ENCODE measurements around the gene TET3. TPM values are rescaled to one million over a fixed set of nuclear protein-coding genes. Genes with fewer than 3 reads are reported as not detected.

Gene TET3
- total and polyA plus RNA-seq, 4 donors = 4.6 to 26.9 (median 14.6) TPM

DNA sequence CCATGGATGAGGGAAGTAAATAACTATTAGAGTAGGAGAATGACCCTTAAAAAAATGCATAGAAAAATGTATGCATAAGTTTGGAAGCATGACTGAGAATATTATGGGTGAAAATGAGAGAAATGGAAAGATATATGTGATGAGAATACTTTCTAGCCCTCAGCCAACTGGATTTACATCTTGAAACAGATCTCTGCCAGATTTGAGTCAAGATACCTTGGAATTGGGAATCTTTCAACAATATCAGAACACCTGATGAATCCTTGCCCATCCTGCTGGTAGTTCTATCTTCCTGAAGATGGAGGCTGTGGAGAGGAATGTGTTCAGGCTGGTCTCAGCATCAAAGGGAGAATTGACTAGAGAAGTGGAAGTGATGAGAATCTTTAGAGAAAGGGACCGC, 5.8 kb downstream of the TET3 start:
- Histone ChIP-seq H3K4me1 (ENCODE audit: control insufficient read depth in 5 of 5, insufficient read depth in 5 of 5, low read length in 5 of 5) (peaks cover 13 to 38% (median 22%) of the 10 kb centered on the region in 5 donors), H3K36me3 (ENCODE audit: control insufficient read depth in 4 of 4, insufficient read depth in 4 of 4, low read length in 4 of 4) (peaks cover 2 to 9% (median 8%) of the 10 kb centered on the region in 4 donors), H3K9me3 (ENCODE audit: control insufficient read depth in 4 of 4, insufficient read depth in 3 of 4, low read length in 3 of 4) (no peaks in the 10 kb centered on the region), H3K27me3 (ENCODE audit: control insufficient read depth in 3 of 3, insufficient read depth in 3 of 3, low read length in 2 of 3) (no peaks in the 10 kb centered on the region), H3K4me3 (no peak overlapping the region), H3K27ac (ENCODE audit: low read depth in 1 of 2, low read length in 1 of 2) (no peak overlapping the region), H3K9ac (ENCODE audit: insufficient read depth in 1 of 2, low read length in 2 of 2) (no peak overlapping the region)
- TF ChIP-seq, protein P1, sequence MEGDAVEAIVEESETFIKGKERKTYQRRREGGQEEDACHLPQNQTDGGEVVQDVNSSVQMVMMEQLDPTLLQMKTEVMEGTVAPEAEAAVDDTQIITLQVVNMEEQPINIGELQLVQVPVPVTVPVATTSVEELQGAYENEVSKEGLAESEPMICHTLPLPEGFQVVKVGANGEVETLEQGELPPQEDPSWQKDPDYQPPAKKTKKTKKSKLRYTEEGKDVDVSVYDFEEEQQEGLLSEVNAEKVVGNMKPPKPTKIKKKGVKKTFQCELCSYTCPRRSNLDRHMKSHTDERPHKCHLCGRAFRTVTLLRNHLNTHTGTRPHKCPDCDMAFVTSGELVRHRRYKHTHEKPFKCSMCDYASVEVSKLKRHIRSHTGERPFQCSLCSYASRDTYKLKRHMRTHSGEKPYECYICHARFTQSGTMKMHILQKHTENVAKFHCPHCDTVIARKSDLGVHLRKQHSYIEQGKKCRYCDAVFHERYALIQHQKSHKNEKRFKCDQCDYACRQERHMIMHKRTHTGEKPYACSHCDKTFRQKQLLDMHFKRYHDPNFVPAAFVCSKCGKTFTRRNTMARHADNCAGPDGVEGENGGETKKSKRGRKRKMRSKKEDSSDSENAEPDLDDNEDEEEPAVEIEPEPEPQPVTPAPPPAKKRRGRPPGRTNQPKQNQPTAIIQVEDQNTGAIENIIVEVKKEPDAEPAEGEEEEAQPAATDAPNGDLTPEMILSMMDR (IDR thresholded peaks at IDR 0.05; ENCODE audit: control extremely low read depth, extremely low read depth) = no peak
- no peak for ATAC-seq (ENCODE audit: insufficient read depth, low FRiP score)
- no peak for DNase-seq
- 96 to 97% methylated on average over 1 of the region's 1 CpG for WGBS, 2 donors

DNA sequence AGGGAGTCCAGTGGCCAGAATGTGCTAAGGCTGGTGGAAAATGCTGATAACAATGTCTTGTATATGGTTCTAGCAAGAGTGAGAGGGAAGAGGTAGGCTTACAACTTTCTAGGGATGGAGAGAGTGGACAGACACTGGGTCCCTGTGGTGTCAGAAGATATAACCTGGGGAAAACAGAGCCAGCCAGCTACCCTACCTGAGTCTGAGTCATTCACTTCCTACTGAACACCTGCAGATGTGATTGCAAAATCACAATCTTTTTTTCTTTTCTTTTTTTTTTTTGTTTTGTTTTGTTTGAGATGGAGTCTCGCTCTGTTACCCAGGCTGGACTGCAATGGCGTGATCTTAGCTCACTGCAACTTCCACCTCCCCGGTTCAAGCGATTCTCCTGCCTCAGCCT, 7.3 kb downstream of the TET3 start:
- Histone ChIP-seq H3K27ac (ENCODE audit: low read depth in 1 of 2, low read length in 1 of 2) (no peak overlapping the region), H3K9ac (ENCODE audit: insufficient read depth in 1 of 2, low read length in 2 of 2) (no peak overlapping the region), H3K27me3 (ENCODE audit: control insufficient read depth in 3 of 3, insufficient read depth in 3 of 3, low read length in 2 of 3) (no peaks in the 10 kb centered on the region), H3K9me3 (ENCODE audit: control insufficient read depth in 4 of 4, insufficient read depth in 3 of 4, low read length in 3 of 4) (no peaks in the 10 kb centered on the region), H3K4me3 (no peak overlapping the region), H3K4me1 (ENCODE audit: control insufficient read depth in 5 of 5, insufficient read depth in 5 of 5, low read length in 5 of 5) (peaks cover 12 to 25% (median 15%) of the 10 kb centered on the region in 5 donors), H3K36me3 (ENCODE audit: control insufficient read depth in 4 of 4, insufficient read depth in 4 of 4, low read length in 4 of 4) (peaks cover 2 to 9% (median 3%) of the 10 kb centered on the region in 4 donors)
- 90 to 97% methylated on average over 4 of the region's 4 CpGs for WGBS, 2 donors
- ATAC-seq (ENCODE audit: insufficient read depth, low FRiP score) (no peak), DNase-seq (no peak)
- TF ChIP-seq, protein P1 (IDR thresholded peaks at IDR 0.05; ENCODE audit: control extremely low read depth, extremely low read depth) = no peak

DNA sequence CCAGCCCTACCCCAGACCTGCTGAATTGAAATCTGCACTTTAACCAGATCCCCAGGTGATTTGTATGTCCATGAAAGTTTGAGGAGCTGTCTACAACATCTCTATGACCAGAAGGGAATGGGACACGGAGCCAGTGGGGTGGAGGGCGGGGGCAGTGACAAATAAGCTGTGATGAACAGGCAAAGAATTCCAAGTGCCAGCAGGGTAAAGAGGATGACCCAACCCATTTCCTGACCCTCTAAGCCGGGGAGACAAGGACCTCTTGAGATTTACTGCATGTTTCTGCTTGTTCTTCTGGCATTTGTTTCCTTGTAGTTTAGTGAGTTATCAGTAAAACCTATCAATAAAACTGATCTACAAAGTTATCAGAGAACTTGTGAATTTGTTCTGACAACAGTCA, 8.7 kb downstream of the TET3 start:
- TF ChIP-seq, protein P1 (IDR thresholded peaks at IDR 0.05; ENCODE audit: control extremely low read depth, extremely low read depth) = no peak
- no peak for DNase-seq
- Histone ChIP-seq H3K4me3 (no peak overlapping the region), H3K36me3 (ENCODE audit: control insufficient read depth in 4 of 4, insufficient read depth in 4 of 4, low read length in 4 of 4) (peaks cover 0 to 9% (median 1%) of the 10 kb centered on the region in 4 donors), H3K9me3 (ENCODE audit: control insufficient read depth in 4 of 4, insufficient read depth in 3 of 4, low read length in 3 of 4) (no peaks in the 10 kb centered on the region), H3K4me1 (ENCODE audit: control insufficient read depth in 5 of 5, insufficient read depth in 5 of 5, low read length in 5 of 5) (peaks cover 2 to 18% (median 5%) of the 10 kb centered on the region in 5 donors), H3K27me3 (ENCODE audit: control insufficient read depth in 3 of 3, insufficient read depth in 3 of 3, low read length in 2 of 3) (no peaks in the 10 kb centered on the region), H3K27ac (ENCODE audit: low read depth in 1 of 2, low read length in 1 of 2) (no peak overlapping the region), H3K9ac (ENCODE audit: insufficient read depth in 1 of 2, low read length in 2 of 2) (no peak overlapping the region)
- 56 to 59% methylated on average over 3 of the region's 3 CpGs for WGBS, 2 donors
- peak; percentile 64 for ATAC-seq (ENCODE audit: insufficient read depth, low FRiP score)

DNA sequence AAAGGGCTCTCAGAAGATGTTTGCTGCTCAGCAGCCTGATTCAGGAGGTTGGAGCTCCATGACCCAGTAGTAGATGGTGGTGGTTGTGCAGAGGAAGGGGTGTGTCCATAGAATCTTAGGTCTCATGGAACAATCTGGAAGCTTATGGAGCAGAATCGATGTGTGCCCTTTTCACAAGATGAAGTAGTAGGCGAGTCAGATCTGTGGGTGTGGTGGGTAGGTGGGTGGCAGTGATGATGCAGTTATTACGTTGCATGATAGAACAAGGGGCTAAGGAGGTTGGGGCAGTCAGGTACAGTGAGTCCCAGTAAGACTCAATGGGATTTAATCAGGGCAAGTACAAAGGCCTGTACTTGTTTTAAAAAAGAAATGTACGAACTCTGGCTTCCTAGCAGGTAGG, 9.1 kb downstream of the TET3 start:
- Histone ChIP-seq H3K27me3 (ENCODE audit: control insufficient read depth in 3 of 3, insufficient read depth in 3 of 3, low read length in 2 of 3) (no peaks in the 10 kb centered on the region), H3K9me3 (ENCODE audit: control insufficient read depth in 4 of 4, insufficient read depth in 3 of 4, low read length in 3 of 4) (no peaks in the 10 kb centered on the region), H3K36me3 (ENCODE audit: control insufficient read depth in 4 of 4, insufficient read depth in 4 of 4, low read length in 4 of 4) (peaks cover 0 to 9% (median 1%) of the 10 kb centered on the region in 4 donors), H3K4me3 (no peak overlapping the region), H3K4me1 (ENCODE audit: control insufficient read depth in 5 of 5, insufficient read depth in 5 of 5, low read length in 5 of 5) (peaks cover 0 to 17% (median 3%) of the 10 kb centered on the region in 5 donors), H3K9ac (ENCODE audit: insufficient read depth in 1 of 2, low read length in 2 of 2) (no peak overlapping the region), H3K27ac (ENCODE audit: low read depth in 1 of 2, low read length in 1 of 2) (peak overlapping the region in 1 of 2 donors; percentile 35)
- WGBS, 2 donors = 66 to 67% methylated on average over 4 of the region's 4 CpGs
- DNase-seq (no peak), ATAC-seq (ENCODE audit: insufficient read depth, low FRiP score) (no peak)
- TF ChIP-seq, protein P1 (IDR thresholded peaks at IDR 0.05; ENCODE audit: control extremely low read depth, extremely low read depth) = no peak
